ENCODE results near the gene MAB21L3.

The MAB21L3 gene

DNA sequence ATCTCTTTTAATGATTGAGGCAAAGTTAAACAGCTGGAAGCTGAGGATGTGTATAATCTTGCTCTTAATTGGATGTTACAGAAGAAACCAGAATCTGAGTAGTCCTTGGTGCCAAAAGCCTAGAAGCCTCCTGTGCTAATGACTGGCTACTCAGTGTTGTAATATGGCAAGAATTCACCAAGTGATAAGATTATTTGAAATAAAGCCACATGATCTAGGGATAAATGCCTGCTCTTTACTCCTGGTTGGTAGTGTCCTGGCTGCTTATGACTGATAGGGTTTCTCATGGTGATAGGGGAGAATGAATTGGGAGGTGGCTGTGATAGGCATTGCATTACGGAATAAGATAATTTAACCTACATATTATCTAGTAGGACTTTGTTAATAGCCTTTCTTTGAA, 13.6 kb upstream of the MAB21L3 start:
- Histone ChIP-seq H3K4me3 (ENCODE audit: low read length) (no peak overlapping the region), H4K20me1 (ENCODE audit: insufficient read depth, low read length) (no peaks in the 10 kb centered on the region), H3K9ac (ENCODE audit: low read length) (no peak overlapping the region), H3K36me3 (replicated peaks; ENCODE audit: insufficient read depth, low read length) (no peaks in the 10 kb centered on the region), H3K79me2 (ENCODE audit: low read length) (no peaks in the 10 kb centered on the region), H3K9me2 (replicated peaks; ENCODE audit: insufficient read depth, low read length) (no peaks in the 10 kb centered on the region), H3K27ac (ENCODE audit: low read length) (no peak overlapping the region), H3K4me2 (ENCODE audit: low read depth, low read length) (no peak overlapping the region), H3K4me1 (ENCODE audit: low read length) (peaks cover 9% of the 10 kb centered on the region; the same call in 1 of the 2 replicates), H3K27me3 (replicated peaks; ENCODE audit: insufficient read depth, low read length) (no peaks in the 10 kb centered on the region), H3F3A (ENCODE audit: insufficient read depth, low read length) (no peaks in the 10 kb centered on the region), H2AFZ (ENCODE audit: low read length) (no peak overlapping the region), H3K9me3 (replicated peaks; ENCODE audit: insufficient read depth, low read length) (no peaks in the 10 kb centered on the region)
- DNase-seq: no peak
- TF ChIP-seq EZH2phosphoT487 (IDR thresholded peaks at IDR 0.05; ENCODE audit: low read length): no peak
- TF ChIP-seq, protein P1, sequence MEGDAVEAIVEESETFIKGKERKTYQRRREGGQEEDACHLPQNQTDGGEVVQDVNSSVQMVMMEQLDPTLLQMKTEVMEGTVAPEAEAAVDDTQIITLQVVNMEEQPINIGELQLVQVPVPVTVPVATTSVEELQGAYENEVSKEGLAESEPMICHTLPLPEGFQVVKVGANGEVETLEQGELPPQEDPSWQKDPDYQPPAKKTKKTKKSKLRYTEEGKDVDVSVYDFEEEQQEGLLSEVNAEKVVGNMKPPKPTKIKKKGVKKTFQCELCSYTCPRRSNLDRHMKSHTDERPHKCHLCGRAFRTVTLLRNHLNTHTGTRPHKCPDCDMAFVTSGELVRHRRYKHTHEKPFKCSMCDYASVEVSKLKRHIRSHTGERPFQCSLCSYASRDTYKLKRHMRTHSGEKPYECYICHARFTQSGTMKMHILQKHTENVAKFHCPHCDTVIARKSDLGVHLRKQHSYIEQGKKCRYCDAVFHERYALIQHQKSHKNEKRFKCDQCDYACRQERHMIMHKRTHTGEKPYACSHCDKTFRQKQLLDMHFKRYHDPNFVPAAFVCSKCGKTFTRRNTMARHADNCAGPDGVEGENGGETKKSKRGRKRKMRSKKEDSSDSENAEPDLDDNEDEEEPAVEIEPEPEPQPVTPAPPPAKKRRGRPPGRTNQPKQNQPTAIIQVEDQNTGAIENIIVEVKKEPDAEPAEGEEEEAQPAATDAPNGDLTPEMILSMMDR (IDR thresholded peaks at IDR 0.05; ENCODE audit: low read length): no peak
- TF ChIP-seq EZH2 (optimal IDR thresholded peaks at IDR 0.05; ENCODE audit: low read depth, low read length): no peak

DNA sequence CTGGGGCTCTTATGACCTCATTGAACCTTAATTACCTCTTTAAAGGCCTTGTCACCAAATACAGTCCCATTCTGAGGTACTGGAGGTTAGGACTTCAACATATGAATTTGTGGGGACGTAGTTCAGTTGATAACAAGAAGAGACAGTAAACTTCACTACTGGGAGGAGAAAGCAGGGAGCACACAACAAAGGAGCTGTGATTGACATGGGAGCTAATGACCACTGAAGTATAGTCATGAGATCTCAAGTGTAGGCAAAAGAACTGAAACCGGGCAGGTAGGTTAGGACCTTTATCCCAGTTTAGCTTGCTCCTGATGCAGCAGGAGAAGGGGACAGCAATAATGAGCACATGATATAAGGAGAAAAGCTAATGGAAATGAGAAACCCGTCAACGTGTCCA, 11.8 kb upstream of the MAB21L3 start:
- Histone ChIP-seq H3K9me3 (replicated peaks; ENCODE audit: insufficient read depth, low read length) (no peaks in the 10 kb centered on the region), H3K4me2 (ENCODE audit: low read depth, low read length) (no peak overlapping the region), H3K36me3 (replicated peaks; ENCODE audit: insufficient read depth, low read length) (no peaks in the 10 kb centered on the region), H3K79me2 (ENCODE audit: low read length) (no peaks in the 10 kb centered on the region), H3K9ac (ENCODE audit: low read length) (no peak overlapping the region), H2AFZ (ENCODE audit: low read length) (no peak overlapping the region), H3F3A (ENCODE audit: insufficient read depth, low read length) (no peaks in the 10 kb centered on the region), H3K4me1 (ENCODE audit: low read length) (peaks cover 21% of the 10 kb centered on the region), H3K27me3 (replicated peaks; ENCODE audit: insufficient read depth, low read length) (no peaks in the 10 kb centered on the region), H3K27ac (ENCODE audit: low read length) (no peak overlapping the region), H3K9me2 (replicated peaks; ENCODE audit: insufficient read depth, low read length) (no peaks in the 10 kb centered on the region), H4K20me1 (ENCODE audit: insufficient read depth, low read length) (no peaks in the 10 kb centered on the region), H3K4me3 (ENCODE audit: low read length) (no peak overlapping the region)
- DNase-seq: no peak
- TF ChIP-seq EZH2 (optimal IDR thresholded peaks at IDR 0.05; ENCODE audit: low read depth, low read length): no peak
- TF ChIP-seq, protein P1 (IDR thresholded peaks at IDR 0.05; ENCODE audit: low read length): no peak
- no peak for TF ChIP-seq EZH2phosphoT487 (IDR thresholded peaks at IDR 0.05; ENCODE audit: low read length)

DNA sequence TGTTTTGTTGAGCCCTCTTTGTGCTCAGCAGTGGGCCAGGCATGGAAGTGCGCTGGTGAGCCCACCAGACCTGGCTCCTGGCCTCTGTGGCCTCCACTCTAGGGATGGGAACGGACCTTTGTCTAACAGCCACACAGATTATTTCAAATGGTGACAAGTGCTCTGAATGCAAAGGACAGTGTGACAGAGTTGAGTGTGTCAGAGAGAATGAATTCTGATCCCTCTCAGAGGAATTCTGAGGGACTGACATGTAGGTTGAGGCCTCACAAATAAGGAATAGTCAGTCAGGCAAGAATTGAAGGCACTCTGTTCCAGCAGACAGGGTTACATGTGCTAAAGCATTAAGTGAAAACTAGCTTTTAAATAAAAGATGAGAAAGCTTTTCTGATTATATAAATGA, 11.3 kb upstream of the MAB21L3 start:
- no peak overlapping the region for H3K27ac ChIP-seq (ENCODE audit: low read length)
- no peaks in the 10 kb centered on the region for H3F3A ChIP-seq (ENCODE audit: insufficient read depth, low read length)
- no peak for TF ChIP-seq EZH2 (optimal IDR thresholded peaks at IDR 0.05; ENCODE audit: low read depth, low read length)
- TF ChIP-seq, protein P1 (IDR thresholded peaks at IDR 0.05; ENCODE audit: low read length): no peak
- H3K27me3 ChIP-seq (replicated peaks; ENCODE audit: insufficient read depth, low read length): no peaks in the 10 kb centered on the region
- H3K4me1 ChIP-seq (ENCODE audit: low read length): peaks cover 26% of the 10 kb centered on the region
- no peak overlapping the region for H3K4me2 ChIP-seq (ENCODE audit: low read depth, low read length)
- no peak overlapping the region for H3K9ac ChIP-seq (ENCODE audit: low read length)
- no peak for DNase-seq
- H4K20me1 ChIP-seq (ENCODE audit: insufficient read depth, low read length): no peaks in the 10 kb centered on the region
- H3K9me2 ChIP-seq (replicated peaks; ENCODE audit: insufficient read depth, low read length): no peaks in the 10 kb centered on the region
- H3K79me2 ChIP-seq (ENCODE audit: low read length): no peaks in the 10 kb centered on the region
- H3K4me3 ChIP-seq (ENCODE audit: low read length): no peak overlapping the region
- no peaks in the 10 kb centered on the region for H3K9me3 ChIP-seq (replicated peaks; ENCODE audit: insufficient read depth, low read length)
- H2AFZ ChIP-seq (ENCODE audit: low read length): no peak overlapping the region
- no peaks in the 10 kb centered on the region for H3K36me3 ChIP-seq (replicated peaks; ENCODE audit: insufficient read depth, low read length)

Measured in MM.1S (cell line).